Iris pigment epithelial cell (primary cell): ENCODE results near the gene KDM4F.
A peak's percentile ranks its signal among the peaks of the same experiment; 100 is the strongest.

Experiments
- DNase-seq: peaks from one replicate; pipeline ENCODE4 v3.0.0-alpha.2; 2011; ENCODE audit warnings: low read depth

KDM4F gene

DNA sequence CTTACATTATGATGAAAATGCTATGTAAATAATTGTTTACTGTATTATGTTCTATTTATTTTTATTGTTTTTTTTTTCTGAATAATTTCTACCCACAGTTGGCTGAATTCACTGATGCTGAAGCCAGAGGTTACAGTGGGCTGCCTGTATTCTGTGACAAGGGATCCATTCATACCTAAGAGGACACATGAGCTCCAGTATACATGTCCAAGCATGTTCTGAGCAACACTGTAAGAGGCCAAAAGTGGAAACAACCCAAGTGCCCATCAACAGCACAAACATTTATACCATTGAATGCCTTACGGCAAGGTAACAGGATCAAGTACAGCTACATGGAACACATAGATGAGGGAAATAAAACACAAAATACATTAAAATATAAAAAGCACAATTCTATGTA is 16.1 kb downstream of the KDM4F start:
- no peak for DNase-seq

DNA sequence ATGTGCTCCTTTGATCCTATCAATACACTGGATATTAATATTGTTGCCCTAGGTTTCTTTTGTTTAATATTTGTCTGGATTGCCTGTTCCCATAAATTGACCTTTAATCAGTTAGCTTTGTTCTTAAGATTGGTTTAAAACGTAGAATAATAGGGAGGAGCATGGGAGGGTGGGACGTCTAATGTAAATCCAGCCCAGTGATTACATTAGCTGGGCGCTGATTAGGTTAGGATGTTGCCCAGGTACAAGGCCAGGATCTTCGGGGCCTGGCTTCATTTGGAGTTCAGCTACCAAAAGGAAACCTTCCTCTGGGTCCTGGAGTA is 17.5 kb downstream of the KDM4F start, which contains the start of gene SRSF8:
TSS of gene SRSF8 (plus strand) at position 204 of the 323 bp plus-strand sequence. CDS start 308 bp downstream, outside the sequence.
- no peak for DNase-seq

DNA sequence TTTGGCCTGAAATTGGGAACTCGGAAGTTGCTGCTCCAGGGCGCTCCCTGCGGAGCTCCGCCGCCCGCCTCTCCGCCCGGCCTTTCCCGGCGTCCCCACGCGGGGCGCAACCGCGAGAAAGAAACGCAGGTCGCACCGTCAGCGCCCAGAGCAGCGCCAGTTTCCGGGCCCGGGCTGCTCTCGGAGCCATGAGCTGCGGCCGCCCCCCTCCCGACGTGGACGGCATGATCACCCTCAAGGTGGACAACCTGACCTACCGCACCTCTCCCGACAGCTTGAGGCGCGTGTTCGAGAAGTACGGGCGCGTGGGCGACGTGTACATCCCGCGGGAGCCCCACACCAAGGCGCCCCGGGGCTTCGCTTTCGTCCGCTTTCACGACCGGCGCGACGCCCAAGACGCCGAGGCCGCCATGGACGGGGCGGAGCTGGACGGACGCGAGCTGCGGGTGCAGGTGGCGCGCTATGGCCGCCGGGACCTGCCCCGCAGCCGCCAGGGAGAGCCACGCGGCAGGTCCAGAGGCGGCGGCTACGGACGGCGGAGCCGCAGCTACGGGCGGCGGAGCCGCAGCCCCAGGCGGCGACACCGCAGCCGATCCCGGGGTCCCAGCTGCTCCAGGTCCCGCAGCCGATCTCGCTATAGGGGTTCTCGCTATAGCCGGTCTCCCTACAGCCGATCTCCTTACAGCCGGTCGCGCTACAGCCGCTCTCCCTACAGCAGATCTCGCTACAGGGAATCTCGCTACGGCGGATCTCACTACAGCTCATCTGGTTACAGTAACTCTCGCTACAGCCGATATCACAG is 18.0 kb downstream of the KDM4F start:
- peak; percentile 80 for DNase-seq

- no peak for DNase-seq
These were observed 18.6 kb downstream of the KDM4F start for GRCh38 chr11:95067841-95068219.

GRCh38 chr11:95068549-95068948 is 19.3 kb downstream of the KDM4F start:
- peak; percentile 98 for DNase-seq

GRCh38 chr11:95070471-95070870 is 21.2 kb downstream of the KDM4F start:
- DNase-seq: no peak

GRCh38 chr11:95072948-95073347 is 23.7 kb downstream of the KDM4F start:
- no peak for DNase-seq

DNA sequence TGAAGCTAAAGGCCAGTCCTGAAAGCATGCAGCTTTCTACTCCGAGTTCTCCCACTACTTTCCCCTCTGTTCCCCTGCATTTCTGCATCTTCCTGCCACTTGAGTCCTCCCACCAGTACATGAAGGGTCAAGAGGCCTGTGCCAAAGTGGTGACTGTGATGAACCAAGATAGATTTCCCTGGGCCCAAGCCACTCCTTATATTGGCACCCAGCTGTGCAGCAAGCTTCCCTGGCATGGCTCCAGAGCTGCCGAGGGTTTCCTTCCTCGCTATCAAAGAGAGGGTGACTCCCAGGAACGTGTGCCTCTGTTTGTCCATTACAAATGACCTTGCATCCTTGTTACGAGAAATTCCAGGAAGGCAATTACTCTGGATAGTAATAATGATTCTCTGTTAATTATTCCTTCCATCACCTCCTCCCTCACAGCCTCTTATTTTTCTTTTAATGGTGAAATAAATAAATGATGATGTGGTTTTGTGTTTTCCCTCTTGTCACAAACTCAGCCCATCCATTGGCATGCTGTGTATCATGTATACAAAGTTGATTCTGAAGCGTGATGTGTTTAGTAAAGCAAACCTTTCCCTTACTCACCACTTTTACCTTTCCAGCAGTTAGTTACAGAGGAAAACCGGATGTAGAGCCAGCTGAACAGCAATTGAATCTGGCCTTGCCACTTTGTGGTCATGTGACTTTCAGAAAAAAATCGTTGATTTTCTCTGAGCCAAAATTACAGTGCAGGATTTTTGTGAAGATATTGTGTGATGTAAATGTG is 25.8 kb downstream of the KDM4F start:
- DNase-seq: no peak

DNA sequence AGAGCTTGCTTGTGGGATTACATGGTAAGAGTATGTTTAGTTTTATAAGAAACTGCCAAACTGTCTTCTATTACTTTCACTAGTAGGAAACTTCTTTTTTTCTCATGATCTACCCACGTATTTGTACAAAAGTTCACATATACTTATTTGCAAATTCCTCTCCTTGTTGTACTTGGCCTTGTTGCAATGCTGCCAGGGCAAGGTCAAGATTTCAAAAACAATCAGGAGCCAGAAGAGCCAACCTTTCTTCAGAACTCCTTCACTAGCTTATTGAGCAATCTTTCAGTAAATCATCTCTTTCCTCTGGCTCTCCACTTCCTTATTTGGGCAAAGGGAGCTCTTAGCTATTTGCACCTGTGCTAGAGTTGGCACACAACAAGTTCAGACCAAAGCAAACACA is 27.2 kb downstream of the KDM4F start:
- peak; percentile 97 for DNase-seq

- DNase-seq: no peak
These were observed 27.8 kb downstream of the KDM4F start for GRCh38 chr11:95076981-95077380.

DNA sequence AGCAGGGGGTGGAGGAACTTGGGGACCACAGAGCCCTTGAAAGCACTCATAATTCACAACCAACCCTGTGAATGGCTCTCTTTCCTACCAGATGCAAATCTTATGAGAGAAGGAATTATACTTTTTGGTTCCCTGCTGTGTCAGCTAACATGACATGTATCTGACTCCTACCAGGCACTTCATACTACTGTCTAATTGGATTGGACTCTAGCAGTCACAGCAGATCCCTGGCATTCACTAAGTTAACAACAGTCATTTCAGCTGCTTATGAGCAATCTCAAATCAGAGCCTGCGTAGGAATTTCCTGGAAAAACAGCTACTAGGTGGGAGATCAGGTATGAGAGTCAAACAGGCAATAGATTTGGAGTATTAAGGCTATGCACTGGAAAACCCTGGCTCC is 29.3 kb downstream of the KDM4F start:
- peak; percentile 31 for DNase-seq

GRCh38 chr11:95081010-95081409 is 31.8 kb downstream of the KDM4F start:
- no peak for DNase-seq

GRCh38 chr11:95081412-95081811 is 32.2 kb downstream of the KDM4F start:
- DNase-seq: no peak

- DNase-seq: no peak
These were observed 33.4 kb downstream of the KDM4F start for GRCh38 chr11:95082576-95083001.

- DNase-seq: peak; percentile 76
These were observed 35.3 kb downstream of the KDM4F start for GRCh38 chr11:95084509-95084908.

DNA sequence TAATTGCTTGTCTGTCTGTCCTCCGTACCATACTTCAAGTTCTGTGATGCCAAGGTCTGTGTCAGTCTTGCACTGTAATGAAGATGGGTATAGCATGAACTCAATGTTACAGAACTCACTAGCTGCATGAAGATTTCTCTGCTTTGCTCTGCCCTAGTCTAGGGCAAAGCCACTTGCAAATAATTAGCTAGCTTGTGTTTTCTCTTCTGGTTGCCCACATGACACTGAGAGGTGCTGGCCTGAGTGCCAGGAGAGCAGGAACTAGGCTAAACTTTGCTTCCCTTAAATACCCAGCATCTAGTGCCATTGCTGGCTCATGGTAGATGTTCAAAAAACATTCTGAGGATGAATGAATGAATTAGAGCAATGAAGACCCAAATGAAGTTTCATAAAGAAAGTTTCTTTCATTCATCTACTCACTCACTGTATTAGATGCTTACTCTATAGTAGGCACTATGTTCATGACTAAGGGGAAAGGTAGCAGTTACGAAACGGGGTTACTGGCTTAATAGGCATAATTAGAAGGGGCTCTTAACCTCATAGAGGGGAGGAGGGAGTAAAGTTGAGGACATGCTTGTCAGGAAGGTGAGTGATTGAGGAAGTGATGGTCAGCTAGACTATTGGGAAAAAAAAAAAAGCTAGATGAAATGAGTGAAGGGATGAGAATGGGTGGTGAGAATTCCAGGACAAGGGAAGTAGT is 36.0 kb downstream of the KDM4F start:
- no peak for DNase-seq

- DNase-seq: no peak
These were observed 36.9 kb downstream of the KDM4F start for GRCh38 chr11:95086151-95086550.

GRCh38 chr11:95086836-95087570 is 37.8 kb downstream of the KDM4F start:
- no peak for DNase-seq

DNA sequence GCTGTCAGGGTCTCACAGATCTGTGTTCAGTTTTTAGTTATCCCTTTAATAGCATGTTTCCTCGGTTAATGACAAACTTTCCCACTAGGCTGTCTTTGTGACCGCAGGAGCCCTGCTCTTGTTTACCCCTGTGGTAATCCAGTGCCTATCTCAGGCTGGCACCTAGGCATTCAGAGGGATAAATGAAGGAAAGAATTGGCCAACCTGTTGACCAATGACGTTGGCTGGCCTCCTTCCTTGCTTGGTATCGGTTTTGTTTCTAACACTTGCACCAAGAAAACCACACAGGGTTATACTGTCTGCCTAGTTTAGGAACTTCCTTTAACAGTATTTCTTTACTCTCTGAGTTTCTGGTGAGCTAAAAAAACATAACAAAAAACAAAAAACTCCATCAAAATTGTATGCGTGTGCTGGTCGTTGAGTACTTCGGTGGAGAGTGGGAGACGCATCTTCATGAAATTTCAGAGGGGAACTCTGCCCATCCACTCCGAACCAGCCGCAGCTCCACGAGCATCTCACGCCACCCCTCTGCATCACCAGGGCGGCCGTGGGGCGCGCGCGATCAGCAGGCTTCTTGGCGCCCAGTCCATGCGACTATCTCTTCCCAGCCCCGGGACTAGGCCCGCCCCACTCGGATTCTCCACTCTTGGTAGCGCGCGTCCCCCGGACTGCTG is 39.9 kb downstream of the KDM4F start:
- peak; percentile 25 for DNase-seq

- DNase-seq: peak; percentile 89
These were observed 40.7 kb downstream of the KDM4F start, which contains the start of gene ENDOD1 for GRCh38 chr11:95089620-95090542. Gene ENDOD1, plus strand, starts transcription at chr11:95089846. Its CDS starts 82 bp downstream, at chr11:95089928.
